CD4-positive, alpha-beta T cell treated with Interferon alpha-2 for 1 hour (primary cell): Measurements from ENCODE around the gene UCKL1.
"Not testable (repeated sequence)": the region's sequence is repeated elsewhere in the genome, so short reads cannot be mapped to it uniquely, and the experiment has no call there.

Experiments
- DNase-seq, 2 donors: peaks; one replicate each; pipeline ENCODE4 v3.0.0-alpha.2; 2020 to 2022

UCKL1 gene

DNA sequence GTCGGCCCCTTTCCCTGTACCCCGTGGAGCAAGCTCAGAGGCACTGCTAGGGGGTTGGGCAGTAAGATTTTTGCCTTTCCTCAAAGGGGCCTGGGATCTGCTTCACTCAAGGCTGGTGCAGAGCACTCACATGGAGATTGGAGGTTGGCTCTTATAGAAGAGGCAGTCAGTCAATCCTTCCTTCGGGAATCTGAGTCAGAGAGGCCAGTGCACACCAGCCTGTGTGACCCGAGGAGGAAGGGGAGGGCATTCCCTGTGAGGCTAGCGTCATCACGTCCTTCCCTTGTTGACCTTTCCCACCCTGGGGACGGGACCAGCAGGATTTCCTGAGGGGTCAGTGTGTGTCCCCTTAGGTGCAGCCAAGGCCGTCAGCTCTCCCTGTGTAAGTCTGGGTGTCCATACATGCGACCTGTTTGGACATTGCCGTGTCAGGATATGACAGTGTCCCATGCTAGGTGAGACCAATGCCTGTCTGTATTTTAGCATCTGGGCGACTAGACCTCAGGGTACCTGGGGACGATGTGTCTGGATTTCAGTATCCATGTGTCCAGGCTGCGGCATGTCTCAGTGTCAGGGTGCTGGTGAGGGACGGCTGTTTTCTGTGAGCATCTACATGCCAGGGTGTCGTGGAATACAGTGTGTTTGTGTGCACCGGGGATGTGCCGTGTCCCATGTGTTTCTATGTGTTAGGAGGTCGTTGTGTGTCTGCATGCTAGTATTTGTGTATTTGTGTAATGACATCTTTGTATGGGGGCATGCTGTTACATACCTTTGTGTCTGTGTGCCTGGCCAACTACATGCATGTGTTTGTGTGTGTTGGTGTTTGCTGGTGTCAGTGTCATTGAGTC is 16.3 kb upstream of the UCKL1 start:
- DNase-seq: no peak

DNA sequence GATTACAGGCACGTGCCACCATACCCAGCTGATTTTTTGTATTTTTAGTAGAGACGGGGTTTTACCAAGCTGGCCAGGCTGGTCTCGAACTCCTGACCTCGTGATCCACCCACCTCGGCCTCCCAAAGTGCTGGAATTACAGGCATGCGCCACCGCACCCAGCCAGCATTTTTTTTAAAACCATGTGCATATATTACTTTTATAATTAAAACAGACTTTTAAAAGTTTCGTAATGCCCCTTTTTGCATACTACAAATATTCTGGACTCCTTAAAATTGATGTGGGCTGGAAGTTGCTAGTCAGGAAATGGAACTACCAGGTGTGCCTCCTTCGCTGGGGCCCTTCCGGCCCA is 15.7 kb upstream of the UCKL1 start:
- not testable (repeated sequence) for DNase-seq

DNA sequence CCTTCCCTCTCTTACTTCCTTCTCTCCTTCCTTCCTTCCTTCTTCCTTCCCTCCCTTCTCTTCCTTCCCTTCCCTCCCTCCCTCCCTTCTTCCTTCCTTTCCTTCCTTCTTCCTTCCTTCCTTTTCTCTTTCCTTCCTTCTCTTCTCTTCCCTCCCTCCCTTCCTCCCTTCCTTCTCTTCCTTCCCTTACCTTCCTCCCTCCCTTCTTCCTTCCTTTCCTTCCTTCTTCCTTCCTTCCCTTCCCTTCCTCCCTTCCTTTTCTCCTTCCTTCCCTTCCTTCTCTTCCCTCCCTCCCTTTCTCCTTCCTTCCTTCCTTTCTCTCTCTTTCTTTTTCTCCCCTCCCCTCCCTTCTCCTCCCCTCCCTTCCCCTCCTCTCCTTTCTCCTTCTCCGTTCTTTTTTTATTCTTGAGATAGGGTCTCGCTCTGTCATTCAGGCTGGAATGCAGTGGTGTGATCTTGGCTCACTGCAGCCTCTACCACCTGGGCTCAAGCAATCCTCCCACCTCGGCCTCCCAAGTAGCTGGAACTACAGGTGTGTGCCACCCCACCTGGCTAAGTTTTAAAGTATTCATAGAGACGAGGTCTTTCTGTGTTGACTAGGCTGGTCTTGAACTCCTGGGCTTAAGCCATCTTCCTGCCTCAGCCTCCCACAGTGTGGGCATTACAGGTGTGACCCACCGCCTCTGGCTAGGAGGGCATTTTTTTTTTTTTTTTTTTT is 14.7 kb upstream of the UCKL1 start:
- DNase-seq: no peak

DNA sequence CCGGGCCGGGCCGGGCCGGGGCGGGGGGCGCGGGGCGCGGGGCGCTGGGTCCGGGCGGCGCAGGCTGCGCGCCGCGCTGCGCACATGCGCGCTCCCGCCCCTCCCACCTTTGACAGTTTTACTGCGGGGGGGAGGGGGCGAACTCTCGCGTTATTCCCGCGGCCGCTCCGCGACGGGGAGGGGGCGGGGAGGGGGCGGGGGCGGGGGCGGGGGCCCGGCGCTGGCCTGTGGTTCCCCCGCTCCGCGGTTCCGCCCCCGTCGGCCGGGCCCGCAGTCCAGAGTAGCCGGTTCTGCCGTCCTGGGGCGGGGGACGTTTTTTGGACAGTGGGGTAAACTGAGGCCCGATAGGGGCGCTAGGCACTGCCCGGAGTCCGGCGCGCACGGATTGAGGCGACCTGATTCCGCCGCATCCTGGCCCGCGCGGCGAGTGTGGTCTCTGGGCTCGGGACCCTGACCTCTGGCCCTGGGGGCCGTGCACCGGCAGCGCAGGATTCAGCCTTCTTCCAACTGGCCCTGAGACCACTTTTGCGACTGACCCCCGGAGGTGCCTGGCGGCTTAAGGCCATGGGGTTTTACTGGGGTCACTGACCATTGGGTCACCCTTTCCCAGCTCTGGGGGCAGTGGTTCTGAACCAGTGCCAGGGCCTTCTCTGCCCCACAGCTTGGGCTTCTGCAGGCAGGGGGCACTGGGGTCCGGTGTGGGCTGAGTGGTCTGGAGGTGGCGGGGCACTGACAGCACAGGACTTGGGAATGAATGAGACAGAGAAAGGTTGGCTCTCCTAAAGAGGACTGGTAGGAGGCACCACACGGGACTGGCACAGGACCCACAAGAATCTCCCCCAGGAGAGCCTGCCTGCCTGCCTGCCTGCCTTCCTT is 13.9 kb upstream of the UCKL1 start, which contains the start of gene ZNF512B:
ZNF512B (minus strand) TSS at position 93 of the 876 bp plus-strand sequence. CDS start 1,980 bp downstream, outside the sequence.
- peak; percentile 54 to 73 for DNase-seq

DNA sequence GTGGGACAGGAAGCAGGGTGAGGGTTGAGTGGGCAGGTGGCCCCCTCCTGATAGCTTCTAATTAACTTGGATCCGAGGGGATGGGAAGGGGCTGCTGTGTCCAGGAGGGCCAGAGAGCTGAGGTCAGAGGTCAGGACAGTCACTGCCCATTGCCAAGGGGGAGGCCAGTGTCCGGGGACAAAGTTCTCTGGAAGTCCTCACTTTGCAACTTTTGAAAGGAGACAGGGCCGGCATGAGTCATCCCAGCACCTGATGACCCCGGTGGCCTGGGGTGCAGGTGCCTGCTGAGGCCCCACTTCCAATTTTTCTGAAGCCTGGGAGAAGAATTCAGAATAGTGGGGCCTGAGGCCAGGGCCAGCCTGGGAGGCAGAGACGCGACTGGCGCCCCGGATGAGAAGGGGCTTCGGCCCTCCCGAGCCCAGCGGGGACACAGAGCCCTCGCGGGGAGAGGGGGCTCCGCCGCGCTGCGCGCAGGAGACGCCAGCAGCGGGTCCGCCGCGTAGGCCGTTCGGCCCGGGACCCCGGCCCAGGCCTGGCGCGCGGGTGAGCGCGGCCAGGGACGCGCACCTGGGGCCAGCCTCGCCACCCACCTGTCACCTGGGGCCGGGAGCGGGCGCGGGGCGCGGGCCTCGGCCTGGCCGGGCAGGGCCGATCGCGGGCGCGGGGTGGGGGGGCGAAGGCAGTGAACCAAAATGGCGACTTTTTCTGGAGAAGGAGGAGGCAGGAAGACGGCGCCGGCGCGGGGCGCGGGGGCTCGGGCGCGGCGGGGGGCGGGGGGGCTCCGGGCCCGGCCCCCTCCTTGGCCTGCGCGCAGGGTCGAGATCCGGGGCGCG is 12.9 kb upstream of the UCKL1 start:
- peak in 1 of 2 donors; percentile 48 for DNase-seq

DNA sequence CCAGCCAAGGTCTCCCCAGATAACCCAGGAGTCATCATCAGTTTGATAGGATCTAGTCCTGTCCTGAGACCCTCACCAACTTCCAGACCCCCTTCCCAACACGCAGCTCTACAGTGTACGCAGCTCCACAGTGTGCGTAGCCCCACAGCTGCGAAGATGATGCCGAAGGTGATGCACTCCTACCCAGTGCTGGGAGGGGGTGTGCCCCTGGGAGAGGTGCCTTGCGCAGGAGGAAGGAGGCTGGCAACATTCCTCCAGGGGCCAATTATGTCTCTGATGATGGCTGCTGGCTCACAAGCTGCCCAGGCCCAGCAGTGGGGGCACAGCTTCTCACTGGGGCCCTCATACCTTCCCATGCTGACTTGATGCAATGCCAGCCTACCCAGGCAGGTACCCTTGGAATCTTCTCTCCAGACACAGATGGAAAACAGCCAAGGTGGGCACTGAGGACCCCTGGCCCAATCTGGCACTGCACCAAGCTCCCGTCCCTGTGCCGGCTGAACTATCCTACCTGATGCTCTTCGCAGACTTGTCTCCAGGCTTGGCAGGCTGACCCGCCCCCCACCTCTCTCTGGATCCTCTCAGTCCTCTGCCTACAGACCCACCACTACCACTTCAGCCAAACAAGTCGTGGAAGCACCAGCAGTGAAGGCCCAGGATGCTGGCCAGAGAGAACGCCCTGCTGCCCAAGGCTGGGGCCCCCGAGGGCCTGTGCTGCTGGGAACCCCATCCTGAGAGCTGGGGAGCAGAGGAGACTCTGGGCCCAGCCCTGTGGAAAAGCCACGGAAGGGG is 12.1 kb upstream of the UCKL1 start:
- no peak for DNase-seq

DNA sequence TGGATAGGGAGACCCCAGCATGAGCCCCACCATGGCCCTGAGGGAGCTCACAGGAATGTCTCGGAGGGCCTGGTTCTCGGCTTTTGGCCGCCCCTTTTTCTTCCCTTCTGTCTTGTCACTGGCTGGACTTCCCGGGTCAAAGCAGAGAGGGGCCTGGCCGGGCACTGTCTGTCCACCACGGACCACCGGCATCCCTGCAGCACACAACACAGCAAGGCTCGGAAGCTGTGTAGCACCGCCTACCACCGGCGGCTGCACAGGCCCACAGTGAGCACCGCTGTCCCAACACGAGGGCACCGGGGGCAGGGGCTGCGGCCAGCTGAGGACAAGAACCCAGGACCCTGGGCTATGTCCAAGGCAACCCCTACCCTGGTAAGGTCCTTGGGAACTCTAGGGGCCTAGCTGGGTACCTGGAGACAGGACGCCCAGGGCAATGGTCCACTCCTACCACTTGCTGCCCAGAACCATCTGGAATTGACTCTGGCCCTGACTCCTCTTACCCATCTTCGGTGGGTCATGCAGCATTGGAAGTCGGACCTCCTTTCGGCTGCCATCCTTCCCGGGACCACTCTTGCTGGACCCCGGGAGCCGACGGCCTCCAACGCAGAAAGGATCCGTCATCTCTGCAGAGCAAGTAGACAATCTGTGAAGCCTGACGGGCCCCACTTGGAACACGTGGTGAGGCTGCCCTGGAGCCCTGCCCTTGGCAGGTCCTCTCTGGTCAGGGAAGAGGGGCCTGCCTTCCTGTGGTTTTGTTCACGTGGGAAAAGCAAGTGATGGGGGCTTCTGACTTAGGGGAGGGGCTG is 11.3 kb upstream of the UCKL1 start:
- no peak for DNase-seq

DNA sequence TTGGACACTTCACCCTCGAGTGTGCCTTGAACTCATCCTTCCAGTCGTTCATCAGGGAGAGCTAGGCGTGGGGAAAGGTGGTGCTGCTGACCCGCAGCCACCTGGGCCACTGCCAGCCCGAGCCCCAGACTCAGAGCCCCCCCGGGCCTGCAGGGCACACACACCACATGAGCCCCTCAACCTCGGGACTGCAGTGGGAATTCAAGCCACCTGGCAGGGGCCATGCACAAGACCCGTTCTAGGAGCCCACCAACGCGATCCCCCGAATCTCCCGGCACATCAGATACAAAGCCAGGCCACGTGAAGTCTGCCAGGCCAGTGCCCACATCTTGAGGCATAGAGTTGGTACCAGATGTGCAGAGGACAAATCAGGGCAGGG is 10.7 kb upstream of the UCKL1 start:
- DNase-seq: no peak

DNA sequence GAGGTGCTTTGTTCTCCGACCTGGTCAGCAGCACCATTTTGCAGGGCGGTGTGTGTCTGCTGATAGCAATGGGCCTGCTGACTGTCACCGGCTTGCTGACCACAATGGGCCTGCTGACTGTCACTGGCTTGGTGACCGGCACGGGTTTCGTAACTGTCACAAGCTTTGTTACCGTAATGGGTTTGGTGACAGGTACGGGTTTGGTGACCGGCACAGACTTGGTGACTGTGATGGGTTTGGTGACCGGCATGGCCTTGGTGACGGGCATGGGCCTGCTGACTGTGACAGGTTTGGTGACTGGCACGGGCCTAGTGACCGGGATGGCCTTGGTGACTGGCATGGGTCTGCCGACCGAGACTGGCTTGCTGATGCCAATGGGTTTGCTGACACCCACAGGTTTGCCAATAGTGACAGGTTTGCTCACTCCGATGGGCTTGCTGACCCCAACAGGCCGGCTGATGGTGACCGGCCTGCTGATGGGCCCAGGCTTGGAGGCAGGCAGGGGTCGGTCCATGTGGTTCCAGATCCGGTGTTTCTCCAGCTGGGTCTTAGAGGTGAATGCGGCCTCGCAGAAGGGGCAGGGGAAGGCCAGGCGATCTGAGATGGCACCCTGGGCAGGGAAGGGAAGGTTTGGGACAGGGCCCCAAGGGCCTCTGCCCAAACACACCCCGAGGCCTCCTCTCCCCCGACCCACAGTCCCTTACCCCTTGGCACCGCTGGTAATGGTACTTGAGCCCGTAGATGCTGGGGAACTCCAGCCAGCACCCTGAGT is 10.1 kb upstream of the UCKL1 start:
- DNase-seq: no peak

DNA sequence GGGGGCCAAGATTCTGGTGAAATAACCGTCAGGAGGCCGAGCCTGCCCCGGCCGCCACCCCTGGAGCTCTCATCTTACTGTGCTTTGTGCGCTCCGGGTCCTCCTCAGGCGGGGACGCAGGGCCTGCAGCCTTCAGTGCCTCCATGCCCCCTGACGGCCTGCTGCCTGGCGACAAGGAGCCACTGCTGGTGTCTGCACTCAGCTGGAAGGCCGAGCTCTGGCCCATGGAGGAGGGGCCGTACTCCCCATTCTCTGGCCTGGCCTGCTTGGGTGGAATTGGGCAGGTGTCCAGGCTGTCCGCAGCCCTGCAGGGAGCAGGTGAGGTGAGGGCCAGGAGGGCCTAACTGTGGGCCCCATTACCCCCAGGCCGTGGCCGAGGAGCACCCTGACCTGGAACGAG is 8.2 kb upstream of the UCKL1 start:
- no peak for DNase-seq

DNA sequence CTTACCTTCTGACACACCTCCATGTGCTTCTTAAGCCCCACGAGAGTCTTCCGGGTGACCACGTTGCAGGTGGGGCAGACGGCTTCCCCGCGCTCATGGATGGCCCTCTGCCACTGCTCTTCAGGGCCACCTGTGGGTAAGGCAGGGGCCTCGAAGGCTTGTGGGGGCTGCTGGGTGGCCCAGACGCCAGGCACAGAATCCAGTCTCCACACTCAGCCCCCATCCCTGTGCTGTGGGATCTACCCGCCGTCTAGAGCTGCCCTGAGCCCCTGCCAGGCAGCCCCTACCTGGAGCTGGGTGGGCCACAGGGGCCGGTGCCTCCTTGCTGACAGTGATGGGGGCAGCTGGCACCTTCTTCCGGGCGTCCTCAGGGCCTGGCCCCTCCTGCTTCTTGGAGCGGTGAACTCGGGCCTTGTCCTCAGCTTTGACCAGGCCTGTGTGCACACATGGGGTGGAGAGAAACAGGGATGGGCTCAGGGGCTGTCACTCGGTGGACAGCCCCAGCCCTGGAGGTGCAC is 7.6 kb upstream of the UCKL1 start:
- no peak for DNase-seq

DNA sequence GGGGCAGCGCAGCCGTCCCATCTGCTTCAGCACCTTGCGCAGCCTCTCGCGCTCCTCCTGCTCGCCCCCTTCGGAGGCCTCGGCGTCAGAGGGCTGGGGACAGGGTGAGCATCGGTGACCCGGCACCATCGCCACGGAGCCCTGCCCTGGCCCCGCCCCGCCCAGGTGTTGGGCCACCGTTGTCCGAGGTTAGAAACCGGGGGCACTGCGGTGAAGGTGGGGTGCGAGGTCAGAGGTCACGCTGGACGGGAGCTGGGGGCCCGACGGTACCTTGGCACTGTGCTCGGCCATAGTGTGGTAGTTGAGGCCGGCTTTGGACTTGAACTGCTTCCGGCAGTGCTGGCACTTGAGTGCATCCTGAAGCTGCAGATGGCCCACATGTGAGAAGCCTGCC is 7.1 kb upstream of the UCKL1 start:
- DNase-seq: no peak

DNA sequence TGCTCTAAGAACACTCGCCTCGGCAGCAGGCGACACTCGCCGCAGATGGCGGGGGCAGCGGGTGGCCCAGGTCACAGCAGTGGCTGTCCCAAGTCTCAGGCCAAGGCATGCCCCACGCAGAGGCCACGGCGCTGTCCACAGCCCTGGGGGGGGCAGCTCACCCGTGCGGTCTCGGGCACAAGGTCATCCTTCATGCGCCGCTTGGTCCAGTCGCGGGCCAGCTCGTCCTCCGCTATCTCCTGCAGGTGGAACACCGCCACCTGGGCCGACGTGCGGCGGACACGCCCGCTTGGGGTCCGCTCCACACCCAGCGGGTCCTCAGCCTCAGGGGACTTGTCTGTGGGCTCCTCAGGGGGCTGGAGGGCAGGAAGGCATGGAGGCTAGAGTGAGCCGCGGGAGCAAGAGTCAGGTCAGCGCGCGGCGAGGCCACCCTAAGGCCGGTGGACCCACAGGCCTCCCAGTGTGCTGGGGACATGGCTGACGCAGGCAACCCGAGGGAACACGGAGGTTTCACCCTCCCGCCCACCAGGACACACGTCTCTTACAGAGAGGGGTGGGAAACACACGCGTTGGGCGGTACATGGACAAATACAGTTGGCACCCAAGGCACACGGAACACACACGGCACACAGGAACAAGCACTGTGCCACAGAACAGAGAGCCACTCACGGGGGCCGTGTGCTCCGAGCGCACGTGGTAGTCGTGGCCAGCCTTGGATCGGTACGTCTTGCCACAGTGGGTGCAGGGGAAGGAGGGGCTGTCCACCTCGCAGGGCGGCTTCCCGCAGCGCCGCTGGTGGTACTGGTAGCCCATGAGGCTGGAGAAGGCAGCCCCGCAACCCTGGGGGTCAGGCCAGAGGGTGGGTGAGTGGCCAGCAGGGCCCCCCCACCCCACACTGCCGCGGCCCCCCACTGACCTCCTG is 6.5 kb upstream of the UCKL1 start:
- no peak for DNase-seq

DNA sequence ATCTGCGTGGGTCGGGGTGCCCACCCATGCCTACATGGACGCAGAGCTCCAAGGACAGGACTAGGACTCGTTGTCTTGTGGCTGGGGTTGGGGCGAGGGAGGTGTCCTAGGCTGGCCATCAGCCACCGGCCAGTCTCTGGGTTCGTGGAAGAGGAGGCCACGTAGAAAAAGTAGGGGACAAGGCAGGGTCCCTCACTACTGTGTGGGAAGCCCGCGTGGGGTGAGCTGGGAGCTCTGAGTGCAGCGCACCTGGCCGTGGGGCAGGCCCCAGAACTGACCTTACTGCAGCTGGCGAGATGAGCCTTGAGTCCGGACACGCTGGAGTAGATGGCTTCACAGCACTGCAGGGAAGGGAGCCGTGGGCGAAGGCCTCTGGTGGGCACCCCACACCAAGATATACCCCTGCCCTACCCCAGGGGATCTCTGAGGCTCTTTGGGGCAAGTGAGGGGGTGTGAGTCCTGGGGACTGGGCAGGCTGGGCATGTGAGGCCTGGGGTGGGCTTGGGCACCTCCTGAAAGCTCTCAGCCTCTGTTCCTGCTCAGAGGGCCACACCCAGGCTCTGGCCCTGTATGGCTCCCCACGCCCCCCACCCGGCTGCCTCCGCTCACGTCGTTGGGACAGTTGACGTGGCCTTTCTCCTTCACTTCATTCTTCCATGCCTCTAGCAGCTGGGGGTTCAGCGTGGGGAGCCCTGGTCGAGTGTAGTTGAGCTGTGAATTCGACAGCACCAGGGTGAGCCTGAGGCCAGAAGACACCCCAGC is 5.6 kb upstream of the UCKL1 start:
- DNase-seq: no peak

DNA sequence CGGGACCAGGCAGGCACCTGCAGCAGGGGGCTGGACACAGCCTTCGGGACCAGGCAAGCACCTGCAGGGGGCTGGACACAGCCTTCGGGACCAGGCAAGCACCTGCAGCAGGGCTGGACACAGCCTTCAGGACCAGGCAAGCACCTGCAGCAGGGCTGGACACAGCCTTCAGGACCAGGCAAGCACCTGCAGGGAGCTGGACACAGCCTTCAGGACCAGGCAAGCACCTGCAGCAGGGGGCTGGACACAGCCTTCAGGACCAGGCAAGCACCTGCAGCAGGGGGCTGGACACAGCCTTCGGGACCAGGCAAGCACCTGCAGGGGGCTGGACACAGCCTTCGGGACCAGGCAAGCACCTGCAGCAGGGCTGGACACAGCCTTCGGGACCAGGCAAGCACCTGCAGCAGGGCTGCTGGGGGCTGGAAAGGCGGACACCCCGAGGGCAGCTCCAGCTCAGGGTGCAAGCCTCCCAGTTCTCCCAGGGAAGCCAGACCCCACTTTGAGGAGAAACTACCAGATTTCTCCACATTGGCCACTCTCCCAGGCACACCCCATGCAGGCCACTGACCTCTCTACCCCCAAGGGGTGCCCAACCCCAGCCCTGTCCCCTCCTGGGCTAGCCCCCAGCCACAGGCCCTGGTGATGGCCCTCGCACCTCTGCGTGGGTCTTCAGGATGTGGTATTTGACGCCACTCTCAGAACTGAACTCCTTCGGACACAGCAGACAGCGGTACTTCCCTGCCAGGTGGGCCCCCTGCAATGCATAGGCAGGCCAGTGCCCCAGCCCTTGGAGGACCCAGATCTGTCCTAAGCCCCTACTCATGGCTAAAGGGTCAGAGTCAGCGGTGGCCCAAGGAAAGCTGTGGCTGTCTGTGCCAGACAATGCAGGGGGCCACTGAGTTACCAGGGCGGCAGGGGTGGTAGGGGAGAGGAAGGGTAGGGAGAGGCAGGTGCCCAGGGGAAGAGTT is 4.7 kb upstream of the UCKL1 start:
- not testable (repeated sequence) for DNase-seq

DNA sequence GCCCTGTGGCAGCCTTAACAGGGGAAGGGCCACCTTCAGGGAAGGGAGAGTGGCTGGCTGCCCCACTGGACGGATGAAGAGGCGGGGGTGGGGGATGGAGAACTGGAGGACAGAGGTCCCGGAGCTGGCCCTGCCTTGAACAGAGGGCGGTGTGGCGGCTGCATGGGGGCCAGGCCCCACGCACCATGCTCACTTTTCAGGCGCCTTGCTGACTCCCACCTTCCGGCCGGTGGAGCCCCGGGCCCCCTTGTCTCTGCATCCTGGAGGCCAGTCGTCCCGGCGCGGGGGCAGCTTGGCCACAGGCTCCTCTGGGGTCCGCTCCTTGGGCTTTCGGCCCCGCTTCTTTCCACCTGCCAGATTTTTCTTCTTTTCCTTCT is 3.5 kb upstream of the UCKL1 start:
- DNase-seq: no peak
